Neuron (in vitro differentiated cells): Measurements from ENCODE around the gene DCAF6.
A peak's percentile ranks its signal among the peaks of the same experiment; 100 is the strongest.
"Not testable (repeated sequence)": the region's sequence is repeated elsewhere in the genome, so short reads cannot be mapped to it uniquely, and the experiment has no call there.

ENCODE experiments used
- H2AFZ ChIP-seq: one replicate; pipeline ENCODE4 v1.6.1; 2013; ENCODE audit warnings: low read depth, mild to moderate bottlenecking, inconsistent platforms, low read length, moderate library complexity
- H3K27me3 ChIP-seq: one replicate; pipeline ENCODE4 v1.6.1; 2013; ENCODE audit warnings: low read length; ENCODE audit not compliant: insufficient read depth
- H3K36me3 ChIP-seq: one replicate; pipeline ENCODE4 v1.6.1; 2013; ENCODE audit warnings: low read length; ENCODE audit not compliant: insufficient read depth
- H3K4me1 ChIP-seq: one replicate; pipeline ENCODE4 v1.6.1; 2013; ENCODE audit warnings: low read length; ENCODE audit not compliant: insufficient read depth
- H3K4me3 ChIP-seq: 2 replicates; pipeline ENCODE4 v1.5.1; 2013; ENCODE audit warnings: mild to moderate bottlenecking, low read length, moderate library complexity
- H3K9me3 ChIP-seq: one replicate; pipeline ENCODE4 v1.6.1; 2013; ENCODE audit warnings: low read length

Gene DCAF6

DNA sequence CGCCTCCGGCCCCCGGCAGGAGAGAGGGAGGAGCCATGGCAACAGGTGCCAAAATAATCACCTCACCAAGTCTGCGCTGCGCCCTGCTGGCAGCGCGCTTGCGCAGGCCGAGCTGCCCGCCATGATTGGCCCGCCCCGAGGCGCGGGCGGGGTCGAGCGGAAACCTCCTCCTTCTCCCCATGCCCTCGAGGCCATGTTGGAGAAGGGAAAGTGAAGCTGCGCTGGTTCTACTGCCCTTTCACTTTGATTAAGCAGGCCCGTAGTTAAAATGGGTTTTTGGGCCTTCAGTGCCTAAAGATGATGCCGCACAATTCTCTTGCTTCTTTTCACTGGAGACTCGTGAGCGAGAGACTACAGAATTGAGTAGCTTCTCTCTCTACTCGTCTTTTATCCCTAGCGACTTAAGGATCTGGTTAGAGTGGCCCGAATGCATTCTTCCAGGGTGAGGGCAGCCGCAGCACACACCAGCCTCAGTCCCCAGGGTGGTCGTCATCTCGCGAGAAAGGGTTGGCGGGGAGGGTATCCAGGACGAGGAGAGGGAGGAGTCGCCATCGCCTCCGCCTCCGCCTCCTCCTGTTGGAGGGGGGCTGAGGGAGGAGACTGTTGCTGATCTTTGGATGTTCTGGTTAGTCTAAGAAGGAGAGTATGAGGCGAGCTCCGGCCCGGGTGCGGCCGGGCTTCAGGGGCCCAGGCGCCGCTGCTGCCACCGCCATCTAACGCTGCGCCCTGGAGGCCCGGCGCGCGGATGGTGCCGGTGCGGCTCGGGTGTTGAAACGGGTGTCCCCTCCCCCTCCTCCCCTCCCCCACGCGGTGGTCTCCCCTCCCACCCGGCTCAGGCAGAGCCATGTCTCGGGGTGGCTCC lies at the start of gene DCAF6:
Gene DCAF6, plus strand, starts transcription at position 616 of the 862 bp plus-strand sequence. Its CDS starts 229 bp downstream, at position 845.
- Histone ChIP-seq H3K9me3 (no peaks in the 10 kb centered on the region), H3K4me3 (peak within 1 kb of the TSS; percentile 59), H3K27me3 (no peaks in the 10 kb centered on the region), H3K4me1 (peaks cover 22% of the 10 kb centered on the region), H2AFZ (peak within 1 kb of the TSS; percentile 52), H3K36me3 (no peaks in the 10 kb centered on the region)

DNA sequence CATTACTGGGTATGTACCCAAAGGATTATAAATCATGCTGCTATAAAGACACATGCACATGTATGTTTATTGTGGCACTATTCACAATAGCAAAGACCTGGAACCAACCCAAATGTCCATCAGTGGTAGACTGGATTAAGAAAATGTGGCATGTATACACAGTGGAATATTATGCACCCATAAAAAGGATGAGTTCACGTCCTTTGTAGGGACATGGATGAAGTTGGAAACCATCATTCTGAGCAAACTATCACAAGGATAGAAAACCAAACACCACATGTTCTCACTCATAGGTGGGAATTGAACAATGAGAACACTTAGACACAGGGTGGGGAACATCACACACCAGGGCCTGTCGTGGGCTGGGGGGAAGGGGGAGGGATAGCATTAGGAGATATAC lies 49.3 kb upstream of the DCAF6 start:
- H2AFZ ChIP-seq, H3K9me3 ChIP-seq, H3K36me3 ChIP-seq, H3K4me3 ChIP-seq, H3K4me1 ChIP-seq, H3K27me3 ChIP-seq: not testable (repeated sequence)

DNA sequence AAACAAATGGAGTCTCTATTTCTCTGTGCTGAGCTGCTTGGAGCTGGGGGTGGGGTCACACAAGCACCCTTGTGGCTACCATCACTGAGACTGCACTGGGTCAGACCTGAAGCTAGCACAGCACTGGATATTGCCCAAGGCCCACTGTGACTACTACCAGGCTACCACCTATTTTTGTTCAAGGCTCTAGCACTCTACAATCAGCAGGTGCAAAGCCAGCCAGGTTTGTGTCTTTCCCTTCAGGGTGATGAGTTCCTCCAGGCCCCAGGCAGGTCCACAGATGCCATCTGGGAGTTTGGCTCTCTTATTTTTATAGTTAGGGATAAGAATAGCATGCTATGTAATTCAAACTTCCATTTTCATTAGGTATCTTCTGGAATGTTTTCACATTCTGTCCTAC lies 46.1 kb upstream of the DCAF6 start:
- Histone ChIP-seq H3K9me3 (no peaks in the 10 kb centered on the region), H3K4me1 (no peaks in the 10 kb centered on the region), H3K27me3 (peaks cover 6% of the 10 kb centered on the region), H3K4me3 (no peak overlapping the region), H3K36me3 (no peaks in the 10 kb centered on the region), H2AFZ (no peak overlapping the region)

GRCh38 chr1:167893798-167894197 lies 42.7 kb upstream of the DCAF6 start:
- no peak overlapping the region for H3K4me3 ChIP-seq
- H3K27me3 ChIP-seq, result peaks cover 6% of the 10 kb centered on the region
- no peaks in the 10 kb centered on the region for H3K9me3 ChIP-seq
- H3K4me1 ChIP-seq, result no peaks in the 10 kb centered on the region
- no peak overlapping the region for H2AFZ ChIP-seq
- no peaks in the 10 kb centered on the region for H3K36me3 ChIP-seq

DNA sequence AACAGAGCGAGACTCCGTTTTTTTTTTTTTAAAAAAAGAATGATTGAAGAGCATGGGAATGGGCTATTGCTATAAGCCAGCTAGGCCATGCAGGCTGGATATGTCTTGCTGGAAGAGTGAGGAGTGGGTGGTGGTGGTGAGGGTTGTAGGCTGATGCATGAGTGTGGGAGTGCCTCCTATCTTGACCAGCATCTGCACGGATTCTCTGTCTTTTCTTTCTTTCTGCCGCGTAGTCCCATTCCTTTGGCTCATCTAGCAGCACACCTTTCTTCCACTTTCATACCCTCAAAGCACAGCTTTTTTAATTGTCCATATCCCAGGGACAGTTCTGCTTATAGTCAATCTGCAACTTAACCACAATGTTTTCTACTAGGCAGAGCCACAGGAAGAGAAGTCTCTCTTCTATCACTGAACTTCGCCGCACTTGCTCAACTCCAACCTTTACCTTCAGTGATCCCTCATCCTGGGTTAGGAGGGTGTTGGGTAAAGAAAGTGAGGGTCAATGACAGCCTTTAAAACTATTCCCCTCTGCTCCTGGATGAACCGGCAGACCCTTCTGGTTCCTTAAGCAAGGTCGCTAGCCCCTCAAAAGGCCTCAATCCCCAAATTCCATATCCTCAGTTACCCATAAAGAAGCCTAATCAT lies 37.8 kb upstream of the DCAF6 start:
- no peak overlapping the region for H2AFZ ChIP-seq
- H3K27me3 ChIP-seq, result peaks cover 6% of the 10 kb centered on the region
- no peak overlapping the region for H3K4me3 ChIP-seq
- no peaks in the 10 kb centered on the region for H3K36me3 ChIP-seq
- H3K9me3 ChIP-seq, result no peaks in the 10 kb centered on the region
- no peaks in the 10 kb centered on the region for H3K4me1 ChIP-seq

DNA sequence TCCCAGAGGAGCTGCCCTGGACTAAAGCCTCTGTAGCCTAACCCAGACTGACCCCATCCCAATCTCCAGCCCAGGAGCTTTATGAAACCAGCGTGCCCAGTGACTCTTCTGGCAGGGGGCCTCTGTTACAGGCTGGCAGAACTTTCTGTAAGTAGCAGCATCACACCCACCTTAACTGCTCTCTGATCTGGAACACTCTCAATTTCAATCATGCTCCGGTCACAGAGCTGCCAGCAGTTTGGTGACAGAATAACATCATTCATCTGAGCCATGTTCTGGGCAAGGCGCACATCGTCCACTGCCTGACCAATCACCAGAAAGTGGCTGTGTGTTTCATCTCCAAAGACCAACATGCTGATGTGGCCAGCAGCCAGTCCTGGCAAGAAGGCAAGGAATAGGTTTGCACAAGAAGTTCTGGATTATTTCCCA lies 37.2 kb upstream of the DCAF6 start:
- Histone ChIP-seq H3K27me3 (peaks cover under 1% of the 10 kb centered on the region), H3K9me3 (no peaks in the 10 kb centered on the region), H2AFZ (no peak overlapping the region), H3K4me1 (no peaks in the 10 kb centered on the region), H3K36me3 (no peaks in the 10 kb centered on the region), H3K4me3 (no peak overlapping the region)

DNA sequence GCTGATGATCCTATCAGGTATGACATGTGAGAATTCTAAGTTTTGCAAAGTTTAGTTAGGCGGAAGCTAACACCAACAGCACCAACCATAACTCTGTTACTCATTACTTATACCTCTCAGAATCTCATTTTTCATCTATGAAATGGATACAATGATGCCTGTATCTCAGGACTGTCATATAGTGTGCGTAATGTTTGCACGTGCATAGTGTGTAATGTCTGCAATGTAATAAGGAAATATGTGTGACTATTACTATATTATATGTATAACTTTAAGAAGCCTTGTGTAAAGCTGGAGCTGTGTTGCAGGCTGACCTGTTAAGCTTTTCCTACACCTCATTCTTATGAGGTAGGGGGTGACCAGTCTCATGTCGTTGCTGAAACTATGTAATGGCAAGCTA lies 35.6 kb upstream of the DCAF6 start:
- no peaks in the 10 kb centered on the region for H3K9me3 ChIP-seq
- peaks cover 16% of the 10 kb centered on the region for H3K4me1 ChIP-seq
- H3K36me3 ChIP-seq, result no peaks in the 10 kb centered on the region
- H3K27me3 ChIP-seq, result no peaks in the 10 kb centered on the region
- no peak overlapping the region for H2AFZ ChIP-seq
- H3K4me3 ChIP-seq, result no peak overlapping the region

DNA sequence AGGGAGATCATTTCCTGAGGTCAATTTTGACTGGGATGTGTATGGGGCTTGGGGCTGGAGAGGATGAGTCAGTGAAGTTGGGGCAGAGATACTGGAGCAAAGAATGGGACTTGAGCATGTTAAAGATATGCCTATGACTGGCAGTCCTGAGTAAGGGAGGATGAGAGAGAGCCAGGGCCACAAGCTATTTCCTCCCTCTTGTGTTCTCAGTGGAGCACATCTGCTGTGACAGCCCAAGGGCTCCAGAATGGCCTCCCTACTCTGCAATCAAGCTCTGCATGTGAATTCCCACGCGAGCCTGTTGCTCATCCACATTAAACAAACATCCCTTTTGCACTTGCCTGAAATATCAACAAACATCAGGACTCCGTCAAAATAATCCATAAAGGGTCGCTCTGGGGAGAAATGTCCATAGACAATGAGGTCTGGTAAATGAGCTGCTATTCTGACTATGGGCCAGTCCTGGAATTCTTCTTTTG lies 31.8 kb upstream of the DCAF6 start:
- no peak overlapping the region for H3K4me3 ChIP-seq
- H3K4me1 ChIP-seq, result peaks cover 17% of the 10 kb centered on the region
- H3K27me3 ChIP-seq, result no peaks in the 10 kb centered on the region
- no peaks in the 10 kb centered on the region for H3K36me3 ChIP-seq
- H2AFZ ChIP-seq, result peak overlapping the region; percentile 39
- H3K9me3 ChIP-seq, result no peaks in the 10 kb centered on the region

GRCh38 chr1:167905182-167905581 lies 31.3 kb upstream of the DCAF6 start:
- H3K4me1 ChIP-seq, result peaks cover 17% of the 10 kb centered on the region
- no peaks in the 10 kb centered on the region for H3K9me3 ChIP-seq
- H3K27me3 ChIP-seq, result no peaks in the 10 kb centered on the region
- no peaks in the 10 kb centered on the region for H3K36me3 ChIP-seq
- peak overlapping the region; percentile 2 for H3K4me3 ChIP-seq
- peak overlapping the region; percentile 39 for H2AFZ ChIP-seq

DNA sequence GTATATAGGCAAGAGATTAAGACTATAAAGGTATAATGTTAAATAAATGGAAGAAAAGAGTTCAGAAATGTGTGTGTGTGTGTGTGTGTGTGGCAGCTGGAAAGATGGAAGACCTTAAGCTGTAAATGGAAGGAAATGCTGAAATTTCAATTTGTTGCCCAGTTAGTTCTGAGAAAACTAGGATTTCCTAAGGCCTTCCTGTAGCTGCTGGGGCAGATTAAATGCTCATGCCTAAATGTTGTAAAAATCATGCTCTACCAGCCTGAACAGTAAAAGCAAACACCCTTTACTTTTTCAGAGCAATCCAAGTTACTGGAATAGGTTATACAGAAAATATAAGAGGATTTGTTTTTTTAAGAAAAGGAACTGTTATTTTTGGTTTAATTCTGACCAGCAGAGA lies 30.8 kb upstream of the DCAF6 start:
- Histone ChIP-seq H3K4me3 (no peak overlapping the region), H3K9me3 (no peaks in the 10 kb centered on the region), H2AFZ (peak overlapping the region; percentile 39), H3K36me3 (no peaks in the 10 kb centered on the region), H3K27me3 (no peaks in the 10 kb centered on the region), H3K4me1 (peaks cover 17% of the 10 kb centered on the region)

DNA sequence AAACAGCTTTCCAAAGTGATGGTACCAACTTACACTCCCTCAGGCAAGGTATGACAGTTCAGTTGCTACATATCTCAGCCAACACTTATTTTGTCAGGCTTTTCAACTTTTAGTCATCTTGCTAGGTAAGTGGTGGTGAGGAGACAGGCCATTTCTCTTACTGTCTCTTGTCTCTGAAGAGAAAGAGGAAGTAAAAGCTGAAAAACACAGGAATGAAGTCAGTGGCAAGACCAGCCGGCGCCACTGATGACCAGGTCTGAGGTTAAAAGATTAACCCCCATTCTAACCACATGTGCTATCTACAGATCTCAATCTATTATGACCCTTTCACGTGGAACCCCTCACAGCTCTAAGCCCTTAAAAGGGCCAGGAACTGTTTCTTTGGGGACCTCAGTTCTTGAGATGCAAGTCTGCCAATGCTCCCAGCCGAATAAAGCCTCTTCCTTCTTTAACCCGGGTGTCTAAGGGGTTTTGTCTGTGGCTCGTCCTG lies 26.7 kb upstream of the DCAF6 start:
- peaks cover 13% of the 10 kb centered on the region for H3K4me1 ChIP-seq
- H3K4me3 ChIP-seq, result no peak overlapping the region
- no peaks in the 10 kb centered on the region for H3K36me3 ChIP-seq
- H3K9me3 ChIP-seq, result no peaks in the 10 kb centered on the region
- no peak overlapping the region for H2AFZ ChIP-seq
- no peaks in the 10 kb centered on the region for H3K27me3 ChIP-seq

GRCh38 chr1:167910530-167910929 lies 26.0 kb upstream of the DCAF6 start:
- no peaks in the 10 kb centered on the region for H3K9me3 ChIP-seq
- peaks cover 5% of the 10 kb centered on the region for H3K4me1 ChIP-seq
- H3K27me3 ChIP-seq, result no peaks in the 10 kb centered on the region
- no peaks in the 10 kb centered on the region for H3K36me3 ChIP-seq
- H3K4me3 ChIP-seq, result no peak overlapping the region
- no peak overlapping the region for H2AFZ ChIP-seq

DNA sequence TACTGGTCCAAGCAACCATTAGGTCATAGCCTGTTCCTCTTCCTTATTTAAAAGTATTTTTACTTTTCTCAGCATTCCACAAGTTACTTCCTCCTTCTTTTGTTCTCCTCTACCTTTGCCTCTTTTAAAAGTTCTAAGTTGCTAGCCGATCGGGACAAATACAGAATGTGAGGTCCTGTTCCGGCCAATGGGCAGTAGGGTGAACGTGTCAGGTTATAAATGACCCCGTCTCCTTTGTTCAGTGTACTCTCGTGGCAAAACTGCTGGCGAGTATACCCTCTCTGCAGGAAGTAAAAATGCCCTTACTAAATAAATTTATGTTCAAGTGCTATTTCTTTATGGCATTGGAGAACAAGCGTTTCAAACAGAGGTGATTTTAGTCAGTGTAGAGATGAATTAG lies 25.1 kb upstream of the DCAF6 start:
- Histone ChIP-seq H2AFZ (no peak overlapping the region), H3K27me3 (no peaks in the 10 kb centered on the region), H3K36me3 (no peaks in the 10 kb centered on the region), H3K9me3 (no peaks in the 10 kb centered on the region), H3K4me1 (no peaks in the 10 kb centered on the region), H3K4me3 (no peak overlapping the region)
